ENCODE measurements around the gene CCDC7. TPM values are rescaled to one million over a fixed set of nuclear protein-coding genes. Genes with fewer than 3 reads are reported as not detected.
"Not testable (repeated sequence)": the region's sequence is repeated elsewhere in the genome, so short reads cannot be mapped to it uniquely, and the experiment has no call there.

The CCDC7 gene
- total RNA-seq, 1 experiment from 2014 or later = 6.3 TPM

DNA sequence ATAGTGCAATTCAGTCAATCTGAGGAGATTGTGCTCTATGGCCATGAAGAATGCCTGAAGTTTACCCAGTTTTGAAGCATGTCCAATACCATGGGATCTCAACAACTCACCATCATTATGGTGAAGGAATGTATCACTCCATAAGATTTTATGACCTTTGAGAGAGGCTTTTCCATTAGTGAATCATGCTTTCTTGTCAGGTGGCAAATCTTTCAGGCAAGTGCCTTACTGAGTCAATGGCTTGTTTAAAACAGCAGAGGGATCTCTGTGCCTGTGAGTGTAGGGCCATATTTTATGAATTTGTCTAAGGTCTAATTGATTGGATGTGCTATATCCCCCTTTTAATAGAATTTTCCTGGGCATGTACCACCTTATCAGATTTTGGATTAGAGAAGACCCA lies 131.5 kb downstream of the CCDC7 start:
- Mint-ChIP-seq H3K4me1 (ENCODE audit: insufficient read depth, unreplicated experiment) (no peaks in the 10 kb centered on the region), H3K4me3 (ENCODE audit: unreplicated experiment) (no peak overlapping the region), H3K36me3 (ENCODE audit: insufficient read depth, unreplicated experiment) (no peaks in the 10 kb centered on the region), H3K27ac (ENCODE audit: low read depth, unreplicated experiment) (no peak overlapping the region), H3K27me3 (ENCODE audit: insufficient read depth, unreplicated experiment) (no peaks in the 10 kb centered on the region), H3K9me3 (ENCODE audit: unreplicated experiment) (no peaks in the 10 kb centered on the region)
- ChIA-PET CTCF (no interaction called here), POLR2A (no interaction called here)
- BruUV-seq (replicated peaks) = no TSS peak
- no peak for TF ChIP-seq CTCF (IDR thresholded peaks at IDR 0.05; ENCODE audit: unreplicated experiment)
- no peak for DNase-seq (ENCODE audit: unreplicated experiment)
- intact Hi-C loops (cut with micrococcal nuclease) = no loop called here

DNA sequence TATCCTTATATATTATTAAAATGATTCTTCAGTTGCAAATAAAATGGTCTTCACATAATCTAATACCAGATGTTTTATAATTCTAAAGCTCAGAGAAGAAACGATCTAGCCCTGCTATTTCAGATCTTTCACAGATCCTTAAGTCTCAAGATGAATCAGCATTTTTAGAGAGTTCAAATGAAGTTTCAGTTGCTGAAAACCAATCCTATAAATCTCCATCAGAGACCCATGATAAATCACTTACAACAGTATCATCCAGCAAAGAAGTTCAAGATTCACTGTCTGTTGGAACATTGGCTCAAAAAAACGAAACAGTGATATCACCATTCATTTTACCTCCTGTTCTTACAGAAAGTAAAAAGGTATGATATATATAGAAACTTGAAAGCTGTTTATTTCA lies 137.0 kb downstream of the CCDC7 start:
- no peaks in the 10 kb centered on the region for H3K27me3 Mint-ChIP-seq (ENCODE audit: insufficient read depth, unreplicated experiment)
- intact Hi-C loops (cut with micrococcal nuclease) = no loop called here
- ChIA-PET CTCF (no interaction called here), POLR2A (interaction anchor here (0.7 kb wide), 1 partner anchor 329 kb away, joined by 4 read pairs; no protein-coding TSS in a partner anchor)
- peaks cover 4% of the 10 kb centered on the region for H3K36me3 Mint-ChIP-seq (ENCODE audit: insufficient read depth, unreplicated experiment)
- TF ChIP-seq CTCF (IDR thresholded peaks at IDR 0.05; ENCODE audit: unreplicated experiment) = no peak
- no peaks in the 10 kb centered on the region for H3K4me1 Mint-ChIP-seq (ENCODE audit: insufficient read depth, unreplicated experiment)
- H3K4me3 Mint-ChIP-seq (ENCODE audit: unreplicated experiment) = no peak overlapping the region
- no peaks in the 10 kb centered on the region for H3K9me3 Mint-ChIP-seq (ENCODE audit: unreplicated experiment)
- no peak for DNase-seq (ENCODE audit: unreplicated experiment)
- no TSS peak for BruUV-seq (replicated peaks)
- no peak overlapping the region for H3K27ac Mint-ChIP-seq (ENCODE audit: low read depth, unreplicated experiment)

- intact Hi-C loops (cut with micrococcal nuclease); CTCF ChIA-PET; POLR2A ChIA-PET; H3K4me1 Mint-ChIP-seq (ENCODE audit: insufficient read depth, unreplicated experiment); DNase-seq (ENCODE audit: unreplicated experiment); H3K27ac Mint-ChIP-seq (ENCODE audit: low read depth, unreplicated experiment); H3K36me3 Mint-ChIP-seq (ENCODE audit: insufficient read depth, unreplicated experiment); BruUV-seq (replicated peaks); H3K27me3 Mint-ChIP-seq (ENCODE audit: insufficient read depth, unreplicated experiment); H3K4me3 Mint-ChIP-seq (ENCODE audit: unreplicated experiment): not testable (repeated sequence)
- peaks cover 35% of the 10 kb centered on the region for H3K9me3 Mint-ChIP-seq (ENCODE audit: unreplicated experiment)
Observed at GRCh38 chr10:32598022-32598421, 152.1 kb downstream of the CCDC7 start.

GRCh38 chr10:32600317-32600716 lies 154.4 kb downstream of the CCDC7 start:
- no peaks in the 10 kb centered on the region for H3K27me3 Mint-ChIP-seq (ENCODE audit: insufficient read depth, unreplicated experiment)
- no peak for DNase-seq (ENCODE audit: unreplicated experiment)
- H3K4me1 Mint-ChIP-seq (ENCODE audit: insufficient read depth, unreplicated experiment) = no peaks in the 10 kb centered on the region
- TF ChIP-seq CTCF (IDR thresholded peaks at IDR 0.05; ENCODE audit: unreplicated experiment) = no peak
- CTCF ChIA-PET = no interaction called here
- intact Hi-C loops (cut with micrococcal nuclease) = no loop called here
- peaks cover 34% of the 10 kb centered on the region for H3K9me3 Mint-ChIP-seq (ENCODE audit: unreplicated experiment)
- H3K4me3 Mint-ChIP-seq (ENCODE audit: unreplicated experiment) = no peak overlapping the region
- H3K27ac Mint-ChIP-seq (ENCODE audit: low read depth, unreplicated experiment) = no peak overlapping the region
- no peaks in the 10 kb centered on the region for H3K36me3 Mint-ChIP-seq (ENCODE audit: insufficient read depth, unreplicated experiment)
- POLR2A ChIA-PET = no interaction called here
- BruUV-seq (replicated peaks) = no TSS peak

DNA sequence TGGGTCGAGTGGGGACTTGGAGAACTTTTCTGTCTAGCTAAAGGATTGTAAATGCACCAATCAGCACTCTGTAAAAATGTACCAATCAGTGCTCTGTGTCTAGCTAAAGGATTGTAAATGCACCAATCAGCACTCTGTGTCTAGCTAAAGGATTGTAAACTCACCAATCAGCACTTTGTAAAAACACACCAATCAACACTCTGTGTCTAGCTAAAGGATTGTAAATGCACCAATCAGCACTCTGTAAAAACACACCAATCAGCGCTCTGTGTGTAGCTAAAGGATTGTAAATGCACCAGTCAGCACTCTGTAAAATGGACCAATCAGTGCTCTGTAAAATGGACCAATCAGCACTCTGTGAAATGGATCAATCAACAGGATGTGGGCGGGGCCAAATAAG lies 155.6 kb downstream of the CCDC7 start:
- CTCF ChIA-PET; H3K27me3 Mint-ChIP-seq (ENCODE audit: insufficient read depth, unreplicated experiment); BruUV-seq (replicated peaks): not testable (repeated sequence)

More for the DNA sequence above, 155.6 kb downstream of the CCDC7 start:
- H3K4me1 Mint-ChIP-seq (ENCODE audit: insufficient read depth, unreplicated experiment); H3K36me3 Mint-ChIP-seq (ENCODE audit: insufficient read depth, unreplicated experiment); POLR2A ChIA-PET; intact Hi-C loops (cut with micrococcal nuclease); DNase-seq (ENCODE audit: unreplicated experiment); H3K27ac Mint-ChIP-seq (ENCODE audit: low read depth, unreplicated experiment); H3K4me3 Mint-ChIP-seq (ENCODE audit: unreplicated experiment): not testable (repeated sequence)
- peaks cover 29% of the 10 kb centered on the region for H3K9me3 Mint-ChIP-seq (ENCODE audit: unreplicated experiment)

Data from MCF 10A (cell line).